OCI-M1 (cell line): ENCODE data around the gene RAMP1.
A peak's percentile ranks its signal among the peaks of the same experiment; 100 is the strongest.
"Not testable (repeated sequence)": the region's sequence is repeated elsewhere in the genome, so short reads cannot be mapped to it uniquely, and the experiment has no call there.

Experiments
- DNase-seq: peaks from one replicate; lab custom pipeline; 2025; lab: John Stamatoyannopoulos, UW

RAMP1 gene

GRCh38 chr2:237917696-237918374, 58.4 kb downstream of the RAMP1 start:
- no peak for DNase-seq

- DNase-seq = no peak
These were observed 60.2 kb downstream of the RAMP1 start for GRCh38 chr2:237919593-237919992.

GRCh38 chr2:237920673-237921072, 61.2 kb downstream of the RAMP1 start:
- DNase-seq = no peak

- DNase-seq = no peak
These were observed 62.6 kb downstream of the RAMP1 start for GRCh38 chr2:237921967-237922492.

DNA sequence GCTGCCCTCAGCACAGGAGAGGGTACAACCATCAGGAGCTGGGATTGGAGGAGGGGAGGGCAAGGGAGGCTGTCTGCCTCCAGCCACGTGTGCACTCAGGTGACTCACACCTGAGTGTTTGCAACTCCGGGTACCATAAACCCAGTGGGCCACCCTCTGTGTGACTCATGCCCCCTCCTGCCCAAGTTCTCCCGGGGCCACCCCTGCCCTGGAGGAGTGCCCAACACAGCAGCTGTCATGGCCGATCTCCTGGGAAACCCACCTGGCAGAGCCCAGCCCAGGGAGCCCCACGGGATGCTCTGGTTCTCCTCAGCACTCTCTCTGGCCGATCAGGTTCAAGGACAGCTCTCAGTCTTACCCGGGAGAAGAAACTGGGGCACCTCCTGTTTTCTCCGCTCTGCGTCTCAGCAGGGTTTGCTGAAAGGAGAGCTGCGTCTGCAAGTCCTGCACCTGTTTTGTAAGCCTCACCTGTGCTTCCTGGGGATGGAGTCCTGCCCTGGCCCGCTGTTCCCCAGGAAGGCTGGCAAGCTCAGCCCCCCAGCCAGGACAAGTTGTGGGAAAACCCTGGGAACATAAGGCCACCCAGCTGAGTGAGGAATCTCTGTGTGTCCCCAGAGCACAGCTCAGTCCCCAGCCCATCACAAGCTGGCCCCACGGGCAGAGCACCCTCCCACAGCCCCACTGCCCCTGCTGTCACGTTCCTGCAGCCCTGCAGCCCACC, 63.4 kb downstream of the RAMP1 start:
- no peak for DNase-seq

DNA sequence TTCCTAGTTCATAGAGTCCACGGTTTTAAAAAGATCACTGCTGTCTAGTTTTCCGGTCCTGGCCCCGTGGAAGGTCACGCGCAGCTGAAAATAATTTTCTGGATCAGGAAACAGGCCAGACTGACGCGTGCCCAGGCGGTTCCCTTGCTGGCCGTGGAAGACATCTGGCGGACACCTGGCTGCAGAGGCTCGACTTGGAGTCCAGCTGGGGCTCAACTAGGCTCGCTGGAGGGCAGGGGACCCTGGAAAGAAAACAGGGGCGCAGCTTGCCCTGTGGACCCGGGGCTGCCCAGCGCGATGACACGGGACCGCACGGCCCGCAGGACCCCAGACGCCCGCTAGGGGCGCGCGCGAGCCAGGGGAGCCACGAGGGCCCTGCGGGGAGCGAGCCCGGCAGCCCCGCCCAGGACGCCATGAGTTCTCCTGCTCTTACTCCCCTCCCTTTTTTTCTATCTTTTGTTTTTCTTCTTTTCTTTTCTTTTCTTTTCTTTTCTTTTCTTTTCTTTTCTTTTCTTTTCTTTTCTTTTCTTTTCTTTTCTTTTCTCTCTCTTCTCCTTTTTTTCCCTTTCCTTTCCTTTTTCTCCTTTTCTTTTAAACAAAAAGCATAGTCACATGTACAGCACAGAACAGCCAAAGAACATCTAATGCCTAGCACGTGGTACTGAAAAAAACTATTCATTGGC, 64.2 kb downstream of the RAMP1 start:
- DNase-seq = peak; percentile 22

DNA sequence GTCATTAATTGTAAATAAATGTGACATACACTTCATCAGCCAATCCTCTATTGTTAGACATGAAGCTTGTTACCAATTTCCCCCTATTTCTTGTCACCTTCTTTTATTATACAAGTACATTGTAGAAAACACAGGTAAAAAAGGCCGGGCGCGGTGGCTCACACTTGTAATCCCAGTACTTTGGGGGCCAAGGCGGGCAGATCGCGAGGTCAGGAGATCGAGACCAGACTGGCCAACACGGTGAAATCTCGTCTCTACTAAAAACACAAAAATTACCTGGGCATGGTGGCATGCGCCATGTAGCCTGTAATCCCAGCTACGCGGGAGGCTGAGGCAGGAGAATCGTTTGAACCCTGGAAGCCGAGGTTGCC, 64.7 kb downstream of the RAMP1 start:
- DNase-seq = no peak

DNA sequence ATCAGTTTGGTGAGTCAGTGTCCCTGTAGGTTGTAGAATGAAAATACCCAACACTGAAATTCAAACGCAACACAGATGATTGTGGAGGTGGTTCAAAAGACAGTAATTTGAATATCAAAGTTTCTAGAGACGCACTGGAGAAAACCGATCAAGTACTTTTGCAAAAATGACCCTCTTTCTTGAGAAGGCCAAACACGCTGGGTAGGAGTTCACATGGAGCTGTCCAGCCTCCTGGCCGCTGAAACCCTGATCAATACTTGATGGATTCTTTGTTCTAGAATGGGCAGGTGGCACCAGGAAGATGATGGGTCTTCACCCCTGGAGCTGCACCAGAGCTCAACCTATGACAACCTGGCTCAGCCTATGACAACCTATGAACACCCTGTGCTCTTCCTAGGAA, 67.7 kb downstream of the RAMP1 start:
- DNase-seq = no peak

DNA sequence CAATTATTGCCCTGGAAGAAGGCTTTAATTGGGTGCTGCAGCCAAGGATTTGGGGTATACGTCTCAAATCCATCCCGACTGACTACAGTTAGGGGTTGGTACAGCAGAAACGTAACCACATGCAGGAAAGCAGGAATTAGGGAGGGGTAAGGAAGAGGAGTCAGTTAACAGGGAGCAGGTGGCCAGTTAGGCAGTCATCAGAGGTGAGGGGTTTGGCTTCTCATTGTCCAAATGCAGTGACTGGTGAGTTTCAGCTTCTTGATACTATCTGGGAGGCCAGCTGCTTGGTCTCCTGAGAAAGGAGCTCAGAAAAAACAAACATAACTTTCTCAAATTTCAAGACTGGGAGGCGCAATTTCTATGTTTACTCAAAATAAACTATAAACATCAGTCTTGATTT, 68.6 kb downstream of the RAMP1 start:
- DNase-seq = no peak

DNA sequence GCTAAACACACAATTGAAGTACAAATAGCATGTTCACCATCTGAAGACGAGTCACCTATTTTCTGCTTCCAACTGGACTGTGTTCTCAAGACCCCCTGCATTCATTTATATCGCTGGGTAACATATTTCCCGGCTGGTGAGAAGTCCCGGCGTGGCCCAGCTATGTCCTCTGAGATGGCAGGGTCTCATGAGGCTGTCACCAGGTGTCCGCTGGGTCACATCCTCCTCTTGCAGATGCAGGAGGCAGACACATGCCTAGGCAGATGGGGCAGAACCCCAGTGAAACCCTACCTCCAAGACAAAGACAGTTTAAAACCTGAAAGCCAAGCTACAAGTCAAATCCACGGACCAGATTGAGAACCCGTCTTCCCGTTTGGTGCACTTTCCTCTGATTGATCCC, 70.6 kb downstream of the RAMP1 start:
- no peak for DNase-seq

- DNase-seq = peak; percentile 36
These were observed 71.8 kb downstream of the RAMP1 start for GRCh38 chr2:237931205-237931721.

GRCh38 chr2:237932731-237933131, 73.3 kb downstream of the RAMP1 start:
- DNase-seq = no peak

DNA sequence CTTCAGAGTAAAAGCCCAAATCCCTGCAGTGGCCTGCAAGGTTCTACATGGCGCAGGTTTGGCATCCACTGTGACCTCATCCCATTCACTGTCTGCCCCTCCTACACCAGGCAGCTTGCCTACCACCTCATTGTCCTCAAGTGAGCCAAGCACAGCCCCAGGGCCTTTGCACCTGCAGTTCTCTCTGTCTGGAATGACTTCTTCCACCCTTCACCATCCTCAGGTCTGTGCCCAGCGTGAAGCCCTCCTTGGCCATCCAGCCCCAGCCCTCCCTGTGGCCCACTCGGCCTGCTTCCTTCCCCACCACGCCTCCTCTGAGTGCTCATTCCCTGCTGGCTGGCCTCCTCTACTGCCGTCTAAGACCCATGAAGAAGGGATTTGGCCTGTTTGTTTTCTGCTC, 74.8 kb downstream of the RAMP1 start:
- no peak for DNase-seq

- DNase-seq = no peak
These were observed 76.5 kb downstream of the RAMP1 start for GRCh38 chr2:237935740-237936452.

GRCh38 chr2:237939251-237939650, 79.8 kb downstream of the RAMP1 start:
- no peak for DNase-seq

DNA sequence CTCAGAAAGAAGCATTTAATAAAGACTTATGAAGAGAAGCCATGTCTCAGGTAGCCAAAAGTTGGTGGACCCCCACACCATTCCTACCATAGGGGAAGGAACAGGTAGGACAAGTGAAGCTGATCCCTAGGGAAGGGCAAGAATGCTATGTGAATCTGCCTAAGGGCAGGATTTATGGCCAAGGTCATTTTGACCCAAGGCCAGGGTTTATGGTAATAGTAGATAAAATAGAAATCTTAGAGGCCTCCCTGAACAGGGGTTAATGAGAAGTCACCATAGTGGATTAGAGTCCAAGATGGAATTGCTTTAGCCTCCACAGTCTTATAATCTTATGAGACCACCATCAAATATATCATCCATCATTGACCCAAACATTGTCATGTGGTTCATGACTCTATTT, 81.4 kb downstream of the RAMP1 start:
- DNase-seq = peak; percentile 41

GRCh38 chr2:237941239-237941638, 81.8 kb downstream of the RAMP1 start:
- DNase-seq = no peak

DNA sequence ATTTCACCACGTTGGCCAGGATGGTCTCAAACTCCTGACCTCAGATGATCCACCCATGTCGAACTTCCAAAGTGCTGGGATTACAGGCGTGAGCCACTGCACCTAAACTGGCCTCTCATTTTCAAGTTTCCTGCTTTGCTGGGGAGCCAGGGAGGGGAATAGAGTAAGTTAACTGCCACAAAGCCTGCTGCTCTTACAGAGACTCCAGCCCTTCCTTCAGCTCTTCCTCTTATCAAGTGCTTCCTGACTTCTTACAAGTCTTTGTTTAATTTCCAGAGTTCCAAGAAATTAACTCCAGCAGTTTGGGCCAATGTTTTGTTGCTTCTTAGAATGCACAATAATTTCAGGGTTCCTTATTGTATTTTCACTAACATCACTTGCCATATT, 83.1 kb downstream of the RAMP1 start:
- DNase-seq = no peak

DNA sequence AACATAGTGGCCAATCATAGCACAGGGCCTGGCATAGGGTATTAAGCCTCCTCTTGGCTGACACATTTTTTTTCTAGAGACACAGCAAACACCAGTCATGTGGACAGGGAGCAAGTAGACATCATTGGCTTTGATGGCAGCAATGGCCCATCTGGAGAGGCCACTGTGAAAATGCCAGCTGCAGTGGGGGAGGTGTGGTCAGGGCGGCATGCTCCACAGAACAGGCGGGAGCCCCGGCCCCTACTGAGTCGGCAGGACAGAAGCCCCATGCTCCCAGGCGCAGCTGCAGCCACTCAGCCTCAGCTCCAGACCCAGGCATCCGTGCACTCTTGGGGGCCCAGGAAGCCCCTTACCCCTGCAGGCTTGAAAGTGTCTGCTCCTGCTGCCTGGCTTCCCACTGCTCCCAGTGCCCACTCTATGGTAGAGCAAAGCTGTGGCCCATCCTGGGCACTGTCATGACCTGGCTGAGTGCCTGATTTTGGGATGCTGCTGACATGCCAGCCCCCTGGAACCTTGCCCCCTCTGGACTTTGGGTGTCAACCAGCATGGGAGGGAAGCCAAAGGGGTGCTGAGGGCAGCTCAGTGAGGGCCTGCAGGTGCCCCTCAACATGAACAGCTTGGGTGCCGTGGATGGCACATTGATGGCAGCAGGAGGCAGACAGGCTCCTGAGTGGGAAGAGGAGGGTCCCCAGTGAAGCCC, 84.1 kb downstream of the RAMP1 start:
- no peak for DNase-seq

DNA sequence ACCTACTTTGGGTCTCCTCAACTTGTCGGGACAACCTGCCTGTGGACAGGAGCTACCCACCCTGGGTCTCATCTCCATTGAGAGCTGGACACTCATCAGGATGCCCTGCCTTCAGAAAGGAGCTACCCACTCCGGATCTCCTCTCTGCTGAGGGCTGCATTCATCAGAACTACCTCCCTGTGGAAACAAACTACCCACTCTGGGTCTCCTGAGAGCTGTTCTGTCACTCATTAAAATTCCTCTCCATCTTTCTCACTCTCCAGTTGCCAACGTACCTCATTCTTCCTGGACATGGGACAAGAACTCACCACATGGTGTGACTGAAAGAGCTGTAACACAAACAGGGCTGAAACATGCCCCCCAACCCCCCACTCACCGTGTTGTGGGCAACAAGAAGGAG, 84.9 kb downstream of the RAMP1 start:
- peak; percentile 58 for DNase-seq

- no peak for DNase-seq
These were observed 87.0 kb downstream of the RAMP1 start for GRCh38 chr2:237946423-237946822.

- not testable (repeated sequence) for DNase-seq
These were observed 91.9 kb downstream of the RAMP1 start for GRCh38 chr2:237951354-237951753.
